Measurements from ENCODE around the gene PRKCB.
"Not testable (repeated sequence)": the region's sequence is repeated elsewhere in the genome, so short reads cannot be mapped to it uniquely, and the experiment has no call there.

The PRKCB gene

GRCh38 chr16:24108090-24108489, 272.3 kb downstream of the PRKCB start:
- DNase-seq = not testable (repeated sequence)

GRCh38 chr16:24111724-24112302, 276.0 kb downstream of the PRKCB start:
- no peak for DNase-seq

- no peak for DNase-seq
These were observed 277.4 kb downstream of the PRKCB start for GRCh38 chr16:24113115-24113745.

GRCh38 chr16:24114876-24115275, 279.1 kb downstream of the PRKCB start:
- no peak for DNase-seq

- no peak for DNase-seq
These were observed 280.4 kb downstream of the PRKCB start for GRCh38 chr16:24116046-24116776.

- DNase-seq = no peak
These were observed 281.2 kb downstream of the PRKCB start for GRCh38 chr16:24116989-24117388.

GRCh38 chr16:24117680-24118079, 281.9 kb downstream of the PRKCB start:
- no peak for DNase-seq

- no peak for DNase-seq
These were observed 282.5 kb downstream of the PRKCB start for GRCh38 chr16:24118126-24118821.

GRCh38 chr16:24119807-24120206, 284.0 kb downstream of the PRKCB start:
- DNase-seq = no peak

GRCh38 chr16:24123275-24123674, 287.5 kb downstream of the PRKCB start:
- no peak for DNase-seq

GRCh38 chr16:24124291-24124690, 288.5 kb downstream of the PRKCB start:
- no peak for DNase-seq

GRCh38 chr16:24125214-24125613, 289.4 kb downstream of the PRKCB start:
- no peak for DNase-seq

- DNase-seq = no peak
These were observed 293.7 kb downstream of the PRKCB start for GRCh38 chr16:24129412-24129918.

GRCh38 chr16:24130494-24131085, 294.8 kb downstream of the PRKCB start:
- no peak for DNase-seq

- no peak for DNase-seq
These were observed 295.5 kb downstream of the PRKCB start for GRCh38 chr16:24131294-24131693.

GRCh38 chr16:24132048-24132796, 296.4 kb downstream of the PRKCB start:
- no peak for DNase-seq

GRCh38 chr16:24132797-24133155, 297.0 kb downstream of the PRKCB start:
- no peak for DNase-seq

- no peak for DNase-seq
These were observed 300.1 kb downstream of the PRKCB start for GRCh38 chr16:24135624-24136565.

- DNase-seq = no peak
These were observed 302.2 kb downstream of the PRKCB start for GRCh38 chr16:24138024-24138423.

- DNase-seq = no peak
These were observed 302.8 kb downstream of the PRKCB start for GRCh38 chr16:24138575-24138974.

- DNase-seq = no peak
These were observed 303.5 kb downstream of the PRKCB start for GRCh38 chr16:24139282-24139681.
